ENCODE results near the gene TSHR.

The TSHR gene

DNA sequence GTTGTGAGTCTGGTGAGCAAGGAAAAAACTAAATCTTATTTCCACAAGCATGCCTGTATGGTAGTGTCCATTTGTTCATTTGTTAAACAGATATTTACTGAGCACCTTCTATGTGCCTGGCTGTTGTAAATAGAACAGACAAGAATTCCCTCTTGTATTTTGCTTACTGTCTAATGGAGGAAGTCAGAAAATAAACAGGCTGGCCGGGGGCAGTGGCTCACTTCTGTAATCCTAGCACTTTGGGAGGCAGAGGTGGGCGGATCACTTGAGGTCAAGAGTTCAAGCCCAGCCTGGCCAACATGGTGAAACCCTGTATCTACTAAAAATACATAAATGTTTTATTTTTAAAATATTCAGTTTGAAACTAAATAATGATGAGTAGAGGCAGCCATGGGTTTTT is 186.0 kb downstream of the TSHR start:
- no peak for DNase-seq

DNA sequence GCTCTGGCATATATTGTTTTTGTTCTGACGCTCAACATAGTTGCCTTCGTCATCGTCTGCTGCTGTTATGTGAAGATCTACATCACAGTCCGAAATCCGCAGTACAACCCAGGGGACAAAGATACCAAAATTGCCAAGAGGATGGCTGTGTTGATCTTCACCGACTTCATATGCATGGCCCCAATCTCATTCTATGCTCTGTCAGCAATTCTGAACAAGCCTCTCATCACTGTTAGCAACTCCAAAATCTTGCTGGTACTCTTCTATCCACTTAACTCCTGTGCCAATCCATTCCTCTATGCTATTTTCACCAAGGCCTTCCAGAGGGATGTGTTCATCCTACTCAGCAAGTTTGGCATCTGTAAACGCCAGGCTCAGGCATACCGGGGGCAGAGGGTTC is 188.4 kb downstream of the TSHR start:
- DNase-seq = no peak

DNA sequence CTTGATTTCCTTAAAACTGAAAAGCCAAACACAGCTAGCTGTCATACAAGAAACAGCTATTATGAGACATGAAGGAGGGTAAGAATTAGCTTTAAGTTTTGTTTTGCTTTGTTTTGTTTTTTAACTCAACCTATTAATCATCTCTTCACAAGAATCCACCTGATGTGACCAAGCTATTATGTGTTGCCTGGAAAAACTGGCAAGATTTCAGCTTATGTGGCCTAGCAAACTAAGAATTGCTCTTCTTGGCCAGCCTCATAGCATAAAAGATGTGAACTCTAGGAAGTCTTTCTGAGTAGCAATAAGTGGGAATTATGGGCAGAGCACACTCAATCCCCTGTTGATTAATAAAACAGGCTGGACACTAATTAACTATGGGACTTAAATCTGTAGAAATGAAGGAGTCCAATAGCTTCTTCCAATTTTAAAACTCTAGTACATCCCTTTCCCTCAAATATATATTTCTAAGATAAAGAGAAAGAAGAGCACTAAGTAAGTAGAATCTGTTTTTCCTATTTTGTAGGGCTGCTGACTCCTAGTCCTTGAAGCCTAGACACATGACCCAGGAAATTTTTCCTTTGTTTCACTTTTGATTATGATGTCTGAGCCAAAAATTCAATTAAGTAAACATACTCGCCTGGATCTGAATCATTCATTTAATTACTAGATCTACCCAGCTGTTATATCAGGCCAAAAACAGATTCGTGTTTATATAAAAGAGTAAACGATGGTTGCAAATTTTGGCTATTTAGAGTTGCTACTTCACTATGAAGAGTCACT is 189.6 kb downstream of the TSHR start:
- no peak for DNase-seq

DNA sequence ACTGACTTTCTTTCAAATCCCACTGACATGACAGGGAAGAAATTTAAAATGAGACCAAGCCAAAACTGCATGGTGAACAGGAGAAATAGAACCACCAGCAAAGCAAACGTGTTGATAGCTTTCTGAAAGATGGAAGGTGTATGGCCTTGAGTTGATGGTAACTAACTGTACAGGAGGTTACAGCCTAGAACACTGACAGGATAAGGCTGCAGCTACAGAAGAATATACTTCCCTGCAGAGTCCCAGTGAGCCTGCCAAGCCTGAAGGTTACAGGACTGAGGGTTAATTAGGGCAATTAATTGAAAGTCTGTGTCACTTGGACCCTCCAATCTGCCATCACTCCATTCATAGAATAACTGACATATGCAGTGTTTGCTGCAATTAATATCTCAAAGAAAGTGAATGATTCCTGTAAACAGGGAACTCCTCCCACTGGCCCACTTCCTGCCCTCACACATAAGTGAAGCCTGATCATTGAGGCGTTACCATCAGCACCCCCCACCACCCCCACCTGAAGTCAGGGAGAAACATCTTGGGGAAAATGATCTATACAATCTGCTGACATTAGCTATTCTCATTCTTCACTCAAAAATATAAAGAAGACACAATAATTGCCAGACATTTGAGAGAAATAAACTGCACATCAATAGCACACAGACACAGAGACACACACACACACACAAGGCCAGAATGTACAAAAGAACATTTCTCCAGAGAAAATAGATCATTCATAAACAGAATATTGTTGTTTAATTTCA is 191.9 kb downstream of the TSHR start:
- no peak for DNase-seq

DNA sequence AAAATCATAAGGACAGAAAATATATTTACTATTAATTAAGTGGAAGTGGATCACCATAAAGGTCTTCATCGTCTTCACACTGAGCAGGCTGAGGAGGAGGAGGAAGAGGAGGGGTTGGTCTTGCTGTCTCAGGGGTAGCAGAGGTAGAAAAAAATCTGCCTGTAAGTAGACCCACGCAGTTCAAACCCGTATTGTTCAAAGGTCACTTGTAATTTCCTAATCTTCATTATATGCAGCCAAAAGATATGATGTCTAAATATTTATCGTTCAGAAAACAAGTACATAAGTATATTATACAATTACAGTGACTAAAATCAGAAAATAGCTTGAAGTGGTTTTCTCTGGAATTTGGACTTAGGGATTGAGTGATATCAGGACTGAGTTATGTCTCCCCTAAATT is 193.2 kb downstream of the TSHR start:
- no peak for DNase-seq

DNA sequence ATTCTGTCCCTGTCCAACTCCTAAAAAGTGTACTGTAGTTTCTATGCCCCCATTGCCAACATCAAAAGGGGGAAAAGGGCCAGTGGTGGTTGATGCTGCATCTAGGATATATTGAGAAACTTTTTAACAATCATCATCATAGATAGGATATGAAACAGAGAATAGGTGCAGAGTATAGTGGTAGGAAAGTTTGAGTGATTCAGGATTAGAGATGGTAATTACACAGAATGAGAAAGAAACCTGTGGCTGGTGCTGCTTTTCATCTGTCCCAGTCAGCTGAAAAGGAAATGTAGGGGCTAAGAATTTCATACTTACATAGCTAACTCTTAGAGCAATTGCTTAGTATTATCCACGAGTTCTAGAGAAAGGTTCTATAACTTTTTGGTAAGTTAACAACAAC is 197.8 kb downstream of the TSHR start:
- DNase-seq = no peak

DNA sequence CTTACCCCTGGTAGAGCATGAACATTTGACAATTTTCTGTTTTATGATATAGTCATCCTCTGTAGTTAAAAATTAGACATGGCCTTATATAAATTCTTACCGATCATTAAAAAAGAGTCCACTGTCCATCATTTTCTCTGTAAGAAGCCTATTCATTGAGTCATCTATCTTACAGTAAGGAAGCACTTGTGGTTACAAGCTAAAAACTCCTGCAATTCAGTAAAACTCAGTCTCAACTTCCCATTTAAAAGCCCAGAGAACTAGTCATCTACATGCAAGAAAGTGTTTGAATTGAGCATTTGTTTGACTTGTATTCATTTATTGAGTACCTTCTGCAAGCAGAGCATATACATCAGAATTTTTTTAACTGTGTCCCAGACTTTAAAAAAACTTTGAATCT is 202.0 kb downstream of the TSHR start:
- DNase-seq = no peak

DNA sequence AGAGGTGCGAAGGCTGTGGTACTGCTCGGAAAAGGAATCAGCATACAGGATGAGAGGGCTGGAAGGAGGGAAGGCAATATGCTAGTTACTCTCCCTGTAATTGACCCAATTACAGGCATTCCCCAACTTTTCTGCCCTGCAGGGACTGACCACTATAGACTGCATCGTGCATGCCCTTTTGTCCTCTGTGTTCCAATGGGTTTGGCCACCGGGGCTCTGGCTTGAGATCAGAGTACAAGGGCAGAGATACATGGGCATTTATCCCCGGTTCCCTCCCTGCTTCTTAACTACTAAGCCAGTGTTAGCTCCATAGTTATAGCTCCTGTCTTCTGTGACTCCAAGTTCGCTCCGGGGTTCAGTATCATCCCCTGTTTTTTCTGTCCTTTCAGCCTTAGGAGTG is 205.7 kb downstream of the TSHR start:
- DNase-seq = no peak

DNA sequence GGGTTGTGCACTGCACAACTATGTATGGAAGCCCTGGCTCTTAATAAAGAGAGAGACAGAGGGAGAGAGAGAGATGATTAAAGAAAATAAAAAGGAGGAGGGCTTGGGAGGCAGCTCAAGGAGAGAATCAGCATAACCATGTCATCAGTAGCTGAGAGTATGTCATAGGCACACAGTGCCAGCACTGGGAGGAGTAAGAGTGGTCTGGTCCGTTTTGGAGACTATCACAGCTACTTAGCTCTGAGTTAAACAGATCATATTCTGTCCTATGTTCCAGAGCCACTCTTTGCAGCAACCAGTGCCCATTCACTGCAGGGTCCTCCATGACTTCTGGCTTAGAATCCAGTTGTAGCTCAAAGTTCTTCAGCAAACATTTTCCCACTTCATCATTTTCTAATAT is 206.3 kb downstream of the TSHR start:
- no peak for DNase-seq

DNA sequence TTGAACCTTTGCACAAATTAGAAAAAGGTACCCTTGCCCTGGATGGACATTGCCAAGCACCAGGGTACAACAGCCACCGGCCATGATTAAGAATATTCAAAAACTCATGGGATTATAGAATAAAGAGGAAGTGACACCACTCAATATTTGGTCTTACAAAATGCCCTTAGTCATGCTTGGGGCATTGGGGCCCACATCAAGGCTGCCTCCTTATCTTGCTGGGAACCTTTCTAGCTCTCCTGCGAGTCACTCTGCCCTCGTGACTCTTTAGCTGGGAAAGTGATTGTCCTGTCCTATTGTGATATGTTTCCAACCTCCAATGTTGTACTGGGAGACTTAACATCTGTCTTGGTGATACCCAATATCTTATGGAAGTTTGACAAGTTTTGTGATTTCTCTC is 207.5 kb downstream of the TSHR start:
- DNase-seq = no peak

DNA sequence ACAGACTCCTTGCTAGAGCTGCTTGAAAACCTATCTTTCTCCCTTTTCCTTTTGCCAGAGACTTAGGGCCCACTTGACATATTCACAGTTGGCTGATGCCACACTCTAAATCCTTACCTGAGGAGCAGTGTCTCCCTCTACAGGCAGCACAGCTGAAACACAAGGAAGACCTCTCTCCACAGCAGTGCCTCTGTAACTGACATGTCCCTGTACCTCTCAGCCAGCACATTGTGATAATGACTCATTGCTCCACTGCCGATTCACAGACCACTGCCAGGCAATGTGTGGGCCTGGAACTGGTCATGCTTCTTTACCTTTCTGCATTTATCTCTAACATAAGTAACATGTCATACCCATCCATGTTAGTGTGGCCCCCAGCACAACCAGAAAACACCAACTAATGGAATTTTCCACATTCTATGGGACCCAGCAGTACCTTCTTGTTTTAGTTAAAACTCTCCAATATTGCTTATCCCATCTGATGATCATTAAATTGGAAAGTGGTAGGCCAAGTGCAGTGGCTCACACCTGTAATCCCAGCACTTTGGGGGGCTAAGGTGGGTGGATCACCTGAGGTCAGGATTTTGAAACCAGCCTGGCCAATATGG is 208.8 kb downstream of the TSHR start:
- DNase-seq = peak in 2 of 5 donors; percentile 14 to 81

DNA sequence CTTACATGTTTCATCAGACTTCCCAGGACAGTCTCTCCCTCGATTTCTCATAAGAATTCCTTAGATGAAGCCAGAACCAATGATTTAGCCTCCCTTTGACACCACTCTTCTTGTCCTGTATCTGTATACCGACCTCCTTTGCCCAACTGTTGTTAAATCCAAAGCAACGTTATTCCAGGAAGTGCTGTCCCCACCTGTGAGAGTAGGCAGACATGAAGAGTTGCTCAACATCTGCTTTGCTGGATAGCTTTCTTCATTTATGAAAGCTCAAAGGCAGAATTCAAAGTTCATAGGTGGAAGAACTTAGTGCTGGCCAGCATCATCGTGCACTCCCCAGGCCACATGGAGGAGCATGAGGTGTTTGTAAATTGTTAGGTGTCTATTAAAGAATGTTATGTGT is 209.8 kb downstream of the TSHR start:
- DNase-seq = no peak

DNA sequence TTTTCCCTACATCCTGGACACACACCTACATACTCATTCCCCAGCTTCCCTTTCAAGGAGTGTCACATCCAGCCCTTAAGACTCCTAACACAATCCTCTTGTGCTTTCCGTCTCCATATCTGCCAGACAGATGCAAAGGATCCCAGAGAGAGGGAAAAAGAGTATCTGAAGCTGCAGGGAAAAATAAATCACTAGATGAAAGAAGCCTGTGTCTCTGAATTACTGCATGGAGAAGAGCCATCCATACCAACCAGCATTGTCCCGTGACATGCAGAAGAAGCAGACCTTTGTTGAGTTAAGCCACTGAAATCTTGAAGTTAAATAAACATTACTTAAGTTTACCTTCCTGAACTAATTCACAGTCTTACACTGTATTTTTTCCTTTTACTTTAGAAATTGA is 210.7 kb downstream of the TSHR start:
- DNase-seq = no peak

DNA sequence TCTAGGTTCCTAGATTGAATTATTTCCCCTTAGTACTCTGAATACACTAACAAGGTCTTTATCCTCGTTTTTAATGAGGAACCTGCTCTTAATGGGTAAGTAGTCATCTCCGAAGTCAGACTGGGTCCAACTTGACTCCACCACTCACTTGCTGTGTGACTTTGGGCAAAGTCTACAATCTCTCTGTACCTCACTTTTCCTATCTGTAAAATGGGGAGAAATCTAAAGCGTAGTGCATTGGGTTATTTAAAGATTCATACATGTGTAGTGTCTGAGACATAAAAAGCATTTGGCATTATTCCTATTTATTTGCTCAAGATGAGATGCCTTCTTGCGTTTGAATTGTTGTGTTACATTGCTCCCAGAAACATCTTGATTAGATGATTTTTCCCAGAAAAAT is 213.8 kb downstream of the TSHR start:
- DNase-seq = no peak

DNA sequence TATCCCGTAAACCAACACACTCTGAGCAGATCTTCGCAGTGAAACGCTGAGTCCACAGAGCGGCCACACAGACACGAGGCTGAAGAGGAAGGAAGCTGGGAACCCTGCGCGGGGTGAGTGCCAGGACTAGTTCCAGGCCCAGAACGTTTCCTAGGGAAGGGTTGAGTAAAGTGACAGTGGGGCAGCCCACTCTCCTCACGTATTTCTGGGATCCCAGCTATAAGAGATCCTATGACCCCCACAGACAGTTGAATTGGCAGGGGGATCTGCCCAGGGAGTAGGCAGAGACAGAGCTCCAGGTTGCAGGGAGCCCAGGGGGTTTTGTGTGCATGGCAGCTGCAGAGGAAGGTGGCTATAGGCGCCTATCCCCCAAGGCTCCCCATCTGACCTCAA is 214.3 kb downstream of the TSHR start:
- no peak for DNase-seq

DNA sequence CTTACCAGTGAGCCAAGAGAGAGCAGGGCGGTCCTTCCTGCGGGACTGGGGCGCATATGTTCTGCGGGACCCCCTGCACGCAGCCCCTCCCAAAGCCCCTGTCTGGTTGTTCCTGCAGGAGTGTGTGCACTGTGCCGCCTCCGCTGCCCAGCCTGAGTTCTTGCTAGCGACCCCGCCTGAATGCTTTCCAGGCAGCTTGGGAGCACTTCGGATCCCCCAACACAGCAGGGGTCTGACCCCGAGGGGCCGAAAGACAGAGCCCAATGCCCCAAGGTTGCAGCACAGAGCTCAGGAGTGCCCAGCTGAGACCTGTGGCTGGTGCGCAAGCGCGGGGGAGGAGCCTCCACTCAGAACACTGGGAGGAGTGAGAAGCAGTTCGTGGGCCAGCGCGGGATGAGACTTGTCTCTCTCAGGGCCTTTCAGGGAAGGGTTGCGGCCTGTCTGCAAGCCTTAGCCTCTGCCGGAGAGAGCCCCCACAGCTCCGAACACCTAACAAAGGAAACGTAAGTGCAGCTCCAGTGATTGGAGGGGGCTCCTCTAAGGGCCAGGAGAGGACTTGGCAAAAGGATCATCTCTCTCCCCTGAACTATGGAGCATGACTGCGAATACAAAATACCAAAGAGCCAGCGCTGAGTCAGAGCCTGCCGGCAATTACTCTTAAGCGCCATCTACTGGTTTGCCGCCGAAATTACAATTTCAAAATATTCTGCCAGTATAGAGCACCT is 214.8 kb downstream of the TSHR start:
- peak; percentile 79 to 90 (median 84) for DNase-seq

DNA sequence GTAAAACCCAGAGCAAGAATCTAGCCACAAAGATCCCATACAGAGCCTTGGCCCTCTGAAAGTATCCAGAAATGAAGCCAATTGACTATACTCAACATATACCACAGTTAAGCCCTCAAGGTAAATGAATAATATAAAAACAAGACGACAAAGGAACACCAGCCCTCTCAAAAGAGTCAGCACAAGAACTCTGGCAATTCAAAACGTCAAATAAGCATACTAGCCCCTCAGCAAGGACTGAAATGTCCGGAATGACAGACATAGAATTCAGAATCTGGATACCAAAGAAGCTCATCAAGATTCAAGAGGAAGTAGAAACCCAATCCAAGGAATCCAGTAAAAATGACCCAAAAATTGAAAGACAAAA is 215.4 kb downstream of the TSHR start:
- no peak for DNase-seq

DNA sequence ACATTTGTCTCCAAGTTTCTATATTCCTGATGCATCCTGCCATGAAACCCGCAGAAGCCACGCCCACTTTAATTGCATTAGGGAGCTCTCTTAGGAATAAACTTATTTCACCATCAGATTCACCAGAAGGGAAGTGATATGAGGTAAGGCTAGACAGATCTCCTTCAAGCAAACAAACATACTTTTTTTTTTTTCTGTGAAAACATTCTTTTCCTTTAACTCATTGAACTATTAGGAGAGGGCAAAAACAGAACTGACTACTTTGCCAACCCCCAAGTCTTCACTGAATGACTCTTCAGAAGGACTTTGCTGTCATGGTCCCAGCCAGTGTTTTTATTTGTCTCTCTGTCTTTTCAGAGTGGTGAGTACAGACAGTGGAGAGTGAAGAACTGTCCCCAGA is 216.9 kb downstream of the TSHR start:
- no peak for DNase-seq

DNA sequence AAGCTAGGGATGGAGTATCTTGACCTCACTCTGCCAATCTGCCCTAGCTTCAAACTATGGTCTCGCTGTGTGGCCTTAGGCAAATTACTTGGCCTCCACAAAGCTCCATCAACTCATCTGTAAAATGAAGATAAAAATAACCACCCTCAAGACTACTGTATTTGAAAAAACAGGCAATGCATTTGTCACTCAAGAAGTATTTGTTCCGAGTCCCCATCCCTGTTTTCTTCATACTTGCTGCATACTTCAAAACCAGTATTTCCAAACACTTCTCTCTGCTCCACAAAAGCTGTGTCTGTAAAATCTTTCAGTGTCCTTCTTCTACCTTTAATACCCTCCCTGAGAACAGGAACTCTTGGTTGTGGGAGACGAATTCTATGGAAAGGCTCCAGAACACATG is 217.5 kb downstream of the TSHR start:
- DNase-seq = no peak

DNA sequence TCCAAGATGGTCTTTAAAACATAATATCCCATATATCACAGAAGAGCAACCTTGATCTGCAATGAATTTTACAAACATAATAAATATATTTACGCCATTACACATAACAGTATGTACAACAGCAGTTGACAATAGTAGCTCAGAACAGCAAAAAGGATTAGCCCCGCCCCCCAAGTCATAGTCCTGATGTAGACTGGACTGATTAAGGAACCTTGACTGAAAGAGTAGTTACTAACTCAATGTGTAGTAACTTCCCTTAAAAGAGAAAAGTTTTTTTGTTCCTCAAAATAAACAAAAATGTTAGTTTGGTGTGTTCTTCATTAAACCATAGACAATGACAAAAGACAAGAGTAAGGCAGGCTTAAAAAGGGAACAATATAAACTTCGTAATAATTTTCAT is 220.8 kb downstream of the TSHR start:
- no peak for DNase-seq

DNA sequence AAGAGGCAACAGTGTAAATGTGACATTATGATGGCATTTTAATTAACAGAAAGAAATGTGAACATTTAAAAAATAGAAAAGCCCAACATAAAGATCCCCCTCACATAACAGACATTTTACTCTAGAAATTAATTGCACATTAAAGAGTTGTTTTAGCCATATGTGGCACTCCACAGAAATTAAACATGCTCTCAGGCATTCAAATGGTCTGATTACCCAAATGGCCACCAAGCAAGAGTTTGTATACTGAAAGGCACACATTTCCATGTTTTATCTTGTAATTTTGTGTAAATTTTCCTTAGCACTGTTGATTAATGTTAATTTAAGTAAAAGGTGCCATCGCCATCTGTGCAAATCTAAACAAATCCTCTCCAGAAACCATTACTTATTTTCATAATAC is 221.8 kb downstream of the TSHR start:
- no peak for DNase-seq

DNA sequence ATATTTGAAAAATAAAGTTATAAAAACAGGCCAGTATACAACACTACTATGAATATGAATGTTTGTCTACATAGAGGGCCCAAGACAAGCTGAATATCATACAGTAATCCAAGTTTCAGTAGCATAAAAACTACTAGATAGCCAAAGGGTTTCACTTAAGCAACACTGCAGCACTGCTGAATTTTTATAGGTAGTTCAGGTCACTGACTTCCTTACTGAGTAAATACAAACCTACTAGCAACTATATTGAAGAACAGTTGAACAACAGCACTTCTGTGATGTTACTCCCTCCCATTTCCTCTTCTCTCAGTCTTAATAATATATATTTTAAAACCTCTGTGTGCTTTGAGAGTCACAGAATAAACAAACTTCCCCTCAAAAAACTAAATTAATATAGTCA is 222.6 kb downstream of the TSHR start:
- peak in 1 of 5 donors; percentile 15 for DNase-seq

DNA sequence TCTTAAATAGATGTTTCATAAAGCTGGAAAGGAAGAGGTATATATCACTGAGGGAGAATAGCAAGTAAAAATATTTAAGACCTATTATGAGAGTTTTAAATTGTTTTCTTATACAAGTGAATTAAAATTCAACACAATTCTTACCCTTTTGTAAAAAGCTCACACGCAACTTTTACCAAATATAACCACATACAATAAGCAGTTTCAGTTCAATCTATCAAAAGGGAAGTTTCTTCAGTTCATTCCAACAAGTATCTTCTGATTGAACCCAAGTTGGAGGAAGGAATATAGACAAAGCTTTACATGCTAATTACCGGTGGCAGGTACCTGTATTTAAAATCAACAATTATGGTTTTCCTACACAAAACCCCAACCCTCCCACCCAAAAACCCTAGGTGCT is 224.2 kb downstream of the TSHR start:
- no peak for DNase-seq
